Muscle layer of duodenum (tissue), 2 donors: Measurements from ENCODE around the gene B3GNT8.
"Not testable (repeated sequence)": the region's sequence is repeated elsewhere in the genome, so short reads cannot be mapped to it uniquely, and the experiment has no call there.

Source experiments
- H3K27ac ChIP-seq: one replicate; pipeline ENCODE4 v1.7.0; 2013; ENCODE audit warnings: mild to moderate bottlenecking, low read length
- H3K27me3 ChIP-seq: one replicate; pipeline ENCODE4 v1.7.0; 2013; ENCODE audit warnings: low read depth, mild to moderate bottlenecking, control low read depth, low read length
- H3K36me3 ChIP-seq, 2 donors: one replicate each; pipeline ENCODE4 v1.7.0; 2013; ENCODE audit warnings: low read length in 2 of 2, control low read depth in 1 of 2, mild to moderate bottlenecking in 1 of 2; ENCODE audit not compliant: insufficient read depth in 2 of 2, control insufficient read depth in 1 of 2
- H3K4me1 ChIP-seq, 2 donors: one replicate each; pipeline ENCODE4 v1.7.0; 2013; ENCODE audit warnings: low read length in 2 of 2, mild to moderate bottlenecking in 2 of 2, control low read depth in 1 of 2, moderate library complexity in 1 of 2; ENCODE audit not compliant: insufficient read depth in 2 of 2, control insufficient read depth in 1 of 2
- H3K4me3 ChIP-seq, 2 donors: one replicate each; pipeline ENCODE4 v1.7.0; 2013; ENCODE audit warnings: low read length in 2 of 2, low read depth in 1 of 2, mild to moderate bottlenecking in 1 of 2
- H3K9me3 ChIP-seq, 2 donors: one replicate each; pipeline ENCODE4 v1.7.0; 2013; ENCODE audit warnings: low read length in 2 of 2, control low read depth in 1 of 2, mild to moderate bottlenecking in 1 of 2; ENCODE audit not compliant: control insufficient read depth in 1 of 2
- donor health status: healthy.

Gene B3GNT8

DNA sequence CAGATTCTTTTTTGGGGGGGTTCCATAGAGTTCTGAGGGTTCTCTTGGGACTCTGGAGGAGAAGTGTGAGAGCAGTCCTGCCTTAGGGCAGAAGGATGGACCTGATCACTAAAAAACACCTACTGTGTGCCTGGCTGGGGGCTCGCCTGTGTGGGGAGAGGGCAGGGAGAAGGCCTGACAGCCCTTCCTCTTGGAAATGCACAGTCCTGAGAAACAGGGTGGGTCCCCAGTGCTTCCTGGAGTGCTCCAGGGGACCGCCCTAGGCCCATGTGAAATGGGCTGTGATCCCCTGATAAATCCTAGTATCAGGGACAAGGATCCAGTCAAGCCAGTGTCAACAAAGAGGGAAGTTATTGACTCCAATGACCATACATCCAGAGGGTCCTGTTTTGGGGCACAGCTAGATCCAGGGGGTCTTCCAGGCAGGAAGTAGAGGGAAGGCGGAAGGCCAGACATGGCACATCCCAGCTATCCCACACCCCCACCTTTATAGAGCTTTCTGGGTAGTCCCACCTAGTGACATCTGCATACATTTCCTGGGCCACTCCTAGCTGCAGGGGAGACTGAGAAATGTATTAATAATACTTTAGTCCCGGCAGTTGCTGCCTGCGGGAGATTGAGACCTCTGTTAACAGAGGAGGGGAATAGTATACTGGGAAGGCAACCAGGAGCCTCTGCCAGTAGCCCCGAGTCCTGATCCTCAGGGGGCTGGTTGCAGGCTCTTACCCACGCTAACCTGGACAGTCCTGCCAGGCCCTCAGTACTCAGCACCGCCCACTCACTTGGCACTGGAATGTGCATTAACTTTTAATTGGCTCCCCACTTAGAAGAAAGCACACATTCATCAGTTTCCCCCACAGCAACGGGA lies 15.8 kb downstream of the B3GNT8 start:
- Histone ChIP-seq H3K4me3 (no peak overlapping the region), H3K27me3 (no peaks in the 10 kb centered on the region), H3K4me1 (peaks cover 0 to 14% of the 10 kb centered on the region in 2 donors), H3K9me3 (no peaks in the 10 kb centered on the region), H3K36me3 (peaks cover 28 to 49% of the 10 kb centered on the region in 2 donors), H3K27ac (no peak overlapping the region)

DNA sequence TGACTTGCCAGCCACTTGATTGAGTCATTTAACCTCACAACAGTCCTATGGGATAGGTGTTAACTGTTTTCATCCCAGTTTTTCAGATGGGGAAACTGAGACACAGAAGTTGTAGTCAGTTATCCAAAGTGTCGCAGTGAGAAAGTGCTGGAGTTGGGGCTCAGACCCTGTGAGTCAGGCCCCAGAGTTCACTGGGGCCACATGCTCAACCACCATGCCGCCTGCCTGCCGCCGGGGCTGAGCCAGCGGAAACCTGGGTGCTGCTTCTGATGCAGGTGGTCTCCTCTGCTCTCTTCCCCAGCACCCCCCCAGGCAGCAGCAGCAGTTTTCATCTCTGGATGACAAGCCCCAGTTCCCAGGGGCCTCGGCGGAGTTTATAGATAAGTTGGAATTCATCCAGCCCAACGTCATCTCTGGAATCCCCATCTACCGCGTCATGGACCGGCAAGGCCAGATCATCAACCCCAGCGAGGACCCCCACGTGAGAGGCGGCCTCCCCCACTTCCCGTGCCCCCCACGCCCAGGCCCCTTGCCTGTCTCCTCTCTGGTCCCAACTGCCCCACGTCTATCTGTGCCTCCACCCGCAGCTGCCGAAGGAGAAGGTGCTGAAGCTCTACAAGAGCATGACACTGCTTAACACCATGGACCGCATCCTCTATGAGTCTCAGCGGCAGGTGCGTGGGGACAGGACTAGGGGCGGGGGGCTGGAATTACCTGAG lies 16.7 kb downstream of the B3GNT8 start:
- no peak overlapping the region for H3K27ac ChIP-seq
- no peaks in the 10 kb centered on the region for H3K27me3 ChIP-seq
- H3K4me1 ChIP-seq = peaks cover 2 to 18% of the 10 kb centered on the region in 2 donors

DNA sequence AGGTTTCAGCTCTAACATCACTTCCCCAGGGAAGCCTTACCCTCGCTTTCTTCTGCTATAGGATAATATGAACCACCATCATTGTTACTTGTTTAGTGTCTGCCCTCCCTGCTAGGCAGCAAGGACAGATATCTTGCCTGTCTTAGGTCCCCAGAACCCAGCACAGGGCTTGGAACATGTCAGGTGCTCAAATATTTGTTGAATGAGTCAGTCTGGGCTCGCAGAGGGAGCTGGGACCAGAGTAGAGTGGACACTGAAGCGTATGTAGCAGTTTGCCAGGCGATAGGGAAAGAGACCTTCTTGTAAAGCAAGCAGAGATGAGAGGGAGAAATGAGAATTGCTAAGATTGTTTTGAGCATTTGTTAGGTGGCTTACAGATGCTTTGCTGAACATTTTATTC lies 17.9 kb downstream of the B3GNT8 start:
- H3K9me3 ChIP-seq = no peaks in the 10 kb centered on the region
- H3K36me3 ChIP-seq = peaks cover 15 to 31% of the 10 kb centered on the region in 2 donors
- H3K27ac ChIP-seq = peak overlapping the region; percentile 33
- no peak overlapping the region for H3K4me3 ChIP-seq
- H3K4me1 ChIP-seq = peaks cover 2 to 18% of the 10 kb centered on the region in 2 donors
- no peaks in the 10 kb centered on the region for H3K27me3 ChIP-seq

More for the DNA sequence above, 16.7 kb downstream of the B3GNT8 start:
- Histone ChIP-seq H3K36me3 (peaks cover 25 to 43% of the 10 kb centered on the region in 2 donors), H3K9me3 (no peaks in the 10 kb centered on the region), H3K4me3 (no peak overlapping the region)

DNA sequence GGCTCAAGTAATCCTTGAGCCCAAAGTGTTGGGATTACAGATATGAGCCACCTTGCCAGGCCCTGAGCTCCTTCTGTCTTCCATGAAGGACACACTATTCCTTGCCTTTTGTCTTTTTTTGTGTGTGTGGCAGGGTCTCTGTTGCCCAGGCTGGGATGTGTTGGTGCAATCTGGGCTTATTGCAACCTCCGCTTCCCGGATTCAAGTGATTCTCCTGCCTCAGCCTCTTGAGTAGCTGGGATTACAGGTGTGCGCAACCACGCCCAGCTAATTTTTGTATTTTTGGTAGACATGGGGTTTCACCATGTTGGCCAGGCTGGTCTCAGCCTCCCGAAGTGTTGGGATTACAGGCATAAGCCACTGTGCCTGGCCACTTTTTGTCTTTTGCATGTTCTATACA lies 18.3 kb downstream of the B3GNT8 start:
- not testable (repeated sequence) for H3K9me3 ChIP-seq, H3K27ac ChIP-seq, H3K27me3 ChIP-seq, H3K4me3 ChIP-seq
- peaks cover 2 to 18% of the 10 kb centered on the region in 2 donors for H3K4me1 ChIP-seq
- peaks cover 11 to 27% of the 10 kb centered on the region in 2 donors for H3K36me3 ChIP-seq

DNA sequence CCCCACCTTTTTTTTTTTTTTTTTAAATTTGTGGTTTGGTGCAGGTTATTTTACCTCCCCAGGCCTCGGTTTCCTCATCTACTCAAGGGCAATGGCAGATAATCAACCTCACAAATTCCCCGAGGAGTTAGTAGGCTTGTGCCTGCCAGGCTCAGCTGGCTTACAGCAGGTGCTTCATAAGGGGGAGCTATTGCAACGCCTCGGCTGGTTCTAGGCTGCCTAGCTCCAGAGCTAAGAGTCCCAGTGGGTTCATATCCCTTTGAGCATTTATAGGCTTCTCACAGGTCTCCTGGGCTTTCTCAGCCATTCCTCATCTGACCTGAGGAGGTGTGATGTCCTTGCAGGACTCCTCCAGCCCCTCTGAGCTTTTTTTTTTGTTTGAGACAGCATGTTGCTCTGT lies 18.9 kb downstream of the B3GNT8 start:
- Histone ChIP-seq H3K4me1 (peaks cover 2 to 21% of the 10 kb centered on the region in 2 donors), H3K36me3 (peaks cover 10 to 21% of the 10 kb centered on the region in 2 donors), H3K9me3 (no peaks in the 10 kb centered on the region), H3K4me3 (no peak overlapping the region), H3K27ac (no peak overlapping the region), H3K27me3 (no peaks in the 10 kb centered on the region)

DNA sequence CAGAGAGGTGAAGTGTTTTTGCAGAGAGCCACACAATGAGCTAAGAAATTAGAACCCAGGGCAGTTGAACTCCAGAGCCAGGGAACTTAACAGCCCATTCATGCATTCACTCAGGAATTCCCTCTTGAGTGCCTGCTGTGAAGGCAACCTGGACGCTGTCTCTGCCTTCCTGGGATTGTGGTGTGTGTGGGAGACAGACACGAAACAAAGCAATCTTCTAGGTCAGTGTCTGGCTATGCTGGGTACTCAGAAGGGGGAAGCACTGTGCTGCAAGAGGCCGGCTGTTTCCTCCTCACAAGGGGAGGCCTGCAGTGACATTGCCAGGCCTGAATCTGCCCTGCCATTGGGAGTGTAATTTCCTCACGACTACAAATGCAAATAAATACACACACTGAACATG lies 19.9 kb downstream of the B3GNT8 start:
- Histone ChIP-seq H3K27me3 (no peaks in the 10 kb centered on the region), H3K9me3 (no peaks in the 10 kb centered on the region), H3K36me3 (peaks cover 11 to 14% of the 10 kb centered on the region in 2 donors), H3K4me1 (peaks cover 2 to 21% of the 10 kb centered on the region in 2 donors), H3K4me3 (no peak overlapping the region), H3K27ac (peak overlapping the region; percentile 19)

DNA sequence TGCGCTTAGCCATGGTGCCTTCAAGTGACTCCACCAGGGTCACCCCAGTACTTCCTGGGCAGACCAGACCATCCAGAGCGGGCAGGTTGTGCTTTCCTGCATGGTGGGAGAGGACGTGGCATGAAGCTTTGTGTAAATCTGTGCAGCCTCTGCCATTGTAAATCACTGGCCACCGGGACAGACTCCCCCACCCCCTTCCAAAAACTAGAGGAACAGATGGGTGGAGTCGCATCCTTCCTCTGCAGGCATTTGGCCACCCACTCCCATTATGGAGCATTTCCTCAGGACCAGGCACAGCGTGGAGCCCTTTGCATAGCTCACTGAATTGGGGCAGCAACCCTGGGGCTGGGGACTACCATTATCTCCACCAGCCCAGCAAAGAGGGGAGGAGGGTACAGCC lies 21.4 kb downstream of the B3GNT8 start:
- H3K9me3 ChIP-seq = no peaks in the 10 kb centered on the region
- peaks cover 5 to 10% of the 10 kb centered on the region in 2 donors for H3K36me3 ChIP-seq
- H3K27ac ChIP-seq = no peak overlapping the region
- no peak overlapping the region for H3K4me3 ChIP-seq
- H3K4me1 ChIP-seq = peaks cover 2 to 24% of the 10 kb centered on the region in 2 donors
- no peaks in the 10 kb centered on the region for H3K27me3 ChIP-seq

DNA sequence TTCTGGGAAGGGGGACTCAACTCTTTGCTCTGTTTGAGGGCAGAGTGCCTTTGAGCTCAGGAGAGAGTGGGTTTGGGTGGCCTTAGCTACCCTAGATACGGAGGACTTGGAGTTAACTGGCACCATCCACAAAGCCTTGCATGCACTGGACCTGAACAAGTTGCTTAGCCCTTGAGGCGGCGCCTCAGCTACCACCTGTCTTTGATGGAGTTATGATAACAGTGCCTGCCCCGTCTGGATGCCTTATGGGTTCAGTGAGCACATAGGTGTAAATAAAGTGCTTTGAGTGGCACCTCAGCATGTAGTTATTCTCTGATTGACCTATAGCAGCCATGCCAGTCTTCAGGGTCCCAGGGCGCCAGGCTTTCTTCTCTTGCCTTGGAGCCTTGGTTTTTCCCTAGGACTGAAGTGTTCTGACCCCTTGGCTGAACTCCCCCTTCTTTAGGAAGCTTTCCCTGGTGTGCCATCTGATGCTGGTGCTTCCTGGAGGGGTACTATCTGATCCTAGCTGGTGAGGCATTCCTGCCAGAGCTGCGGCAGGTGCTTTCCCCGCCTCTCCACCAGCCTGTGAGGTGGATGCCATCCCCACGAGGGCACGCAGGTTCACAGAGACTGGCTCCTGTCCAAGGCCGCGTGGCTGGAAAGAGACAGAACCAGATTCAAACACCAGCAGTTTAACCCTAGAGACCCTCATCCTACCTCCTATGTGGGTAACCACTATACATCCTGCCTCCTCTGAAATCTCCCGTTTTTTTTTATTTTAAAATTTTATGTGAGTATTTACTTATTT lies 23.8 kb downstream of the B3GNT8 start:
- no peak overlapping the region for H3K4me3 ChIP-seq
- peaks cover 5 to 7% of the 10 kb centered on the region in 2 donors for H3K36me3 ChIP-seq
- H3K4me1 ChIP-seq = peaks cover 9 to 19% of the 10 kb centered on the region in 2 donors
- H3K9me3 ChIP-seq = no peaks in the 10 kb centered on the region
- H3K27ac ChIP-seq = no peak overlapping the region
- H3K27me3 ChIP-seq = no peaks in the 10 kb centered on the region

DNA sequence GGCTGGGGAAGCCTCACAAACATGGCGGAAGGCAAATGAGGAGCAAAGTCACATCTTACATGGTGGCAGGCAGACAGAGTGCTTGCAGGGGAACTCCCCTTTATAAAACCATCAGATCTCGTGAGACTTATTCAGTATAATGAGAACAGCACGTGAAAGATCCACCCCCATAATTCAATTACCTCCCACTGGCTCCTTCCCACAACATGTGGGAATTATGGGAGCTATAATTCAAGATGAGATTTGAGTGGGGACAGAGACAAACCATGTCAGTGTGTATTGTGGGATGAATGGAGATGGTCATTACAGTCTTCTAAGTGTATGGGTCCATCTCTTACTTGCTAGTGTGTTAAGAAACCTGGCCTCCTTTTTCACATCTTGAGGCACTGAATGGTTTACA lies 25.2 kb downstream of the B3GNT8 start:
- Histone ChIP-seq H3K27ac (no peak overlapping the region), H3K27me3 (no peaks in the 10 kb centered on the region), H3K9me3 (no peaks in the 10 kb centered on the region), H3K4me1 (peaks cover 13 to 23% of the 10 kb centered on the region in 2 donors), H3K36me3 (peaks cover 5 to 10% of the 10 kb centered on the region in 2 donors), H3K4me3 (no peak overlapping the region)

DNA sequence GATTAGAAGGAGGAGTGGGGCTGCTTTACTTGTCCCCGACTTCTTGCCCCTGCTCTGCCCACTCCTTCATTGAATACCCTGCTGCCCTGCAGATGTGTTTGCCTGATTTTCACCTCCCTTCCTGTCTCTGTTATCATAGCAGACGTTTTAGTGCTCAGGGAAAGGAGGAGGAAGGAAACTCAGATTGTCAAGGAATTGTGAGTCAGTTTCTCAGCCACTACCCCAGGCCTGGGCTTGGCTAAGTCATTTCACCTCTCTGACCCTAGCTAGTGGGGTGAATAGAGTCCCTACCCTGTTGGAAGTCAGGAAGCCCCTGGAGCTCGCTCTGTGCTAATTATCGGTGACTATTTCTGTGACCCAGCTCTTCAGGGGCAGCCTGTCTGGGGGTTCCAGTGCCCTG lies 25.7 kb downstream of the B3GNT8 start:
- Histone ChIP-seq H3K4me3 (no peak overlapping the region), H3K27ac (no peak overlapping the region), H3K9me3 (no peaks in the 10 kb centered on the region), H3K4me1 (peaks cover 13 to 24% of the 10 kb centered on the region in 2 donors), H3K27me3 (no peaks in the 10 kb centered on the region), H3K36me3 (peaks cover 5 to 10% of the 10 kb centered on the region in 2 donors)

DNA sequence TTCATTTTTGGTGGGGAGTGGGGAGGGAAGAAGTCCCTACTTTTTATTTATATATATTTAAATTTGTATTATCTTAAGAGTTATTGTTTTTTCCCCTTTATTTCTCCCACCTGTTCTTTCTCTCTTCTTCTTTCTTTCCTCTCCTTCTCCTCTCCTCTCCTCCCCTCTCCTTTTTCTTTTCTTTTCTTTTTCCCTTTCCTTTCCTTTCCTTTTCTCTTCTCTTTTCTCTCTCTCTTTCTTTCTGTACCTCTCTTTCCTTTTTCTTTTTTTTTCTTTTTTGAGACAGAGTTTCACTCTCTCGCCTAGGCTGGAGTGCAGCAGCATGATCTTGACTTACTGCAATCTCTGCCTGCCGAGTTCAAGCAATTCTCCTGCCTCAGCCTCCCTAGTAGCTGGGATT lies 27.6 kb downstream of the B3GNT8 start:
- Histone ChIP-seq H3K27ac (no peak overlapping the region), H3K4me3 (no peak overlapping the region), H3K36me3 (peaks cover 5 to 10% of the 10 kb centered on the region in 2 donors), H3K9me3 (no peaks in the 10 kb centered on the region), H3K4me1 (peaks cover 11 to 29% of the 10 kb centered on the region in 2 donors), H3K27me3 (no peaks in the 10 kb centered on the region)
